Stimulated activated CD8-positive, alpha-beta memory T cell treated with anti-CD3 and anti-CD28 coated beads, Interleukin-4, amount 100 ng/mL, for 4 hours (primary cell): ENCODE measurements around the gene SMPD4.
"Not testable (repeated sequence)": the region's sequence is repeated elsewhere in the genome, so short reads cannot be mapped to it uniquely, and the experiment has no call there.

Experiments used
- DNase-seq, 2 donors: peaks; one replicate each; pipeline ENCODE4 v3.0.0-alpha.2; 2020; ENCODE audit warnings: low read depth in 2 of 2, low spot score in 1 of 2

The SMPD4 gene

GRCh38 chr2:130141002-130141401 is 40.4 kb downstream of the SMPD4 start:
- DNase-seq = not testable (repeated sequence)

- DNase-seq = not testable (repeated sequence)
Observed at GRCh38 chr2:130140516-130140915, 40.9 kb downstream of the SMPD4 start.

GRCh38 chr2:130139331-130140280 is 41.8 kb downstream of the SMPD4 start:
- DNase-seq = not testable (repeated sequence)

- DNase-seq = not testable (repeated sequence)
Observed at GRCh38 chr2:130138841-130139251, 42.6 kb downstream of the SMPD4 start.

GRCh38 chr2:130138326-130138725 is 43.1 kb downstream of the SMPD4 start:
- DNase-seq = not testable (repeated sequence)

- DNase-seq = not testable (repeated sequence)
Observed at GRCh38 chr2:130137118-130137517, 44.3 kb downstream of the SMPD4 start.

GRCh38 chr2:130136546-130136945 is 44.9 kb downstream of the SMPD4 start:
- not testable (repeated sequence) for DNase-seq

- DNase-seq = no peak
Observed at GRCh38 chr2:130135692-130136541, 45.5 kb downstream of the SMPD4 start.

- not testable (repeated sequence) for DNase-seq
Observed at GRCh38 chr2:130129120-130129829, 52.1 kb downstream of the SMPD4 start, which contains the start of gene POTEF. Gene POTEF (minus strand): TSS chr2:130129222. CDS start chr2:130120515, 8,707 bp downstream.

- not testable (repeated sequence) for DNase-seq
Observed at GRCh38 chr2:130128464-130128863, 52.9 kb downstream of the SMPD4 start.

- not testable (repeated sequence) for DNase-seq
Observed at GRCh38 chr2:130127726-130128125, 53.7 kb downstream of the SMPD4 start.

GRCh38 chr2:130120924-130121323 is 60.5 kb downstream of the SMPD4 start:
- not testable (repeated sequence) for DNase-seq

GRCh38 chr2:130102597-130103363 is 78.6 kb downstream of the SMPD4 start:
- DNase-seq = not testable (repeated sequence)
